Neural progenitor cell (in vitro differentiated cells): Measurements from ENCODE around the gene ACSS3.

ENCODE experiments used
- CTCF ChIP-seq: fragments of 200-600 bp; sonication (generic); IDR thresholded peaks from 2 replicates; pipeline ENCODE4 v1.5.1; 2017; ENCODE audit warnings: antibody characterized with exemption, mild to moderate bottlenecking
- EZH2 ChIP-seq: fragments of 200-600 bp; sonication (generic); IDR thresholded peaks from 2 replicates; pipeline ENCODE4 v1.6.1; 2017; ENCODE audit warnings: antibody characterized with exemption, mild to moderate bottlenecking, moderate library complexity
- EZH2phosphoT487 ChIP-seq: fragments of 200-600 bp; sonication (generic); IDR thresholded peaks from 2 replicates; pipeline ENCODE4 v1.6.1; 2017; ENCODE audit warnings: antibody characterized with exemption

- TF ChIP-seq CTCF = no peak
- no peak for TF ChIP-seq EZH2
- no peak for TF ChIP-seq EZH2phosphoT487
These were observed 145.1 kb downstream of the ACSS3 start for GRCh38 chr12:81222846-81223592.
